22Rv1 (cell line): ENCODE results near the gene FADS3.

Source experiments
- ZFX ChIP-seq: fragments of 450-650 bp; IDR thresholded peaks from 2 replicates; pipeline ENCODE4 v1.6.1; 2017; ENCODE audit warnings: antibody characterized with exemption, borderline replicate concordance
- TF ChIP-seq, protein P1 (sequence below): fragments of 450-650 bp; IDR thresholded peaks from 2 replicates; pipeline ENCODE4 v1.5.1; 2017; ENCODE audit warnings: mild to moderate bottlenecking

DNA sequence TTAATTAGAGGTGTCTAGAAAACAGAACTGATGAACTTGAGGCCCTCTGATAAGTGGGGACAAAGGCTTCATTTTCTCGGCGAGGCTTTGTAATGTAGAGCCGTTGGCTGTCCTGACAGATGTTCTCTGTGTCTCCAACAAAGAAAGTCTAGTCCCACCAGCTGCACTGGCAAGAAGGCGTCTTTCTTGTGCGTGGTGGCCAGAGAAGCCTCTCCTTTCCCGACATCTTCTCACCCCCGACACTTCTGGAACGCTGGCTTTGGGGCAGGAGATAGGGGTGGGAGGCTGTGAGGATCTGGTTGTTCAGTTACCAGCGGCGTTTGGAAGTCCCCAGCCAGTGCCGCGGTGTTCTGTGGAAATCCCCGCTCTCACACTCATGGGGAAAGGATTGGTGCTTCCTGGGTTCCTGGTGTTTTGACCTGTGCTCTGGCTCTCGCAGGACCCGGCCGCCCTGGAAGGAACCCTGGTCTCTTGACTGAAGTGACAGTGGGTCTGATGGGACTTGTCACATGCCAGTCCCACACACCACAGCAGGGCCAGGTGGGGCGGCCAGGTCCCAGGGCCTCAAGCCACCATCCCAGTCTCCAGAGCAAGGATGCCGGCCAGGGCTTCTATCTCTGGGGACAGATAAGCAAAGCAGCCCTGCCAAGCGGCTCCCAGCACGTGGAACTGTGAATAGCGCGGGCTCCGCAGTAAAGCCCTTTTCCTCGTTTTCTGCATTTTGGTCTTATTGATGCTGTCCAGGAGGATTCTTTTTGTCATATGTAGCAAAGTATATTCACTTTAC is 40.0 kb downstream of the FADS3 start:
- TF ChIP-seq, protein P1, sequence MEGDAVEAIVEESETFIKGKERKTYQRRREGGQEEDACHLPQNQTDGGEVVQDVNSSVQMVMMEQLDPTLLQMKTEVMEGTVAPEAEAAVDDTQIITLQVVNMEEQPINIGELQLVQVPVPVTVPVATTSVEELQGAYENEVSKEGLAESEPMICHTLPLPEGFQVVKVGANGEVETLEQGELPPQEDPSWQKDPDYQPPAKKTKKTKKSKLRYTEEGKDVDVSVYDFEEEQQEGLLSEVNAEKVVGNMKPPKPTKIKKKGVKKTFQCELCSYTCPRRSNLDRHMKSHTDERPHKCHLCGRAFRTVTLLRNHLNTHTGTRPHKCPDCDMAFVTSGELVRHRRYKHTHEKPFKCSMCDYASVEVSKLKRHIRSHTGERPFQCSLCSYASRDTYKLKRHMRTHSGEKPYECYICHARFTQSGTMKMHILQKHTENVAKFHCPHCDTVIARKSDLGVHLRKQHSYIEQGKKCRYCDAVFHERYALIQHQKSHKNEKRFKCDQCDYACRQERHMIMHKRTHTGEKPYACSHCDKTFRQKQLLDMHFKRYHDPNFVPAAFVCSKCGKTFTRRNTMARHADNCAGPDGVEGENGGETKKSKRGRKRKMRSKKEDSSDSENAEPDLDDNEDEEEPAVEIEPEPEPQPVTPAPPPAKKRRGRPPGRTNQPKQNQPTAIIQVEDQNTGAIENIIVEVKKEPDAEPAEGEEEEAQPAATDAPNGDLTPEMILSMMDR, result no peak
- no peak for TF ChIP-seq ZFX
